A673 (cell line): ENCODE results near the gene DPYD. TPM values are rescaled to one million over a fixed set of nuclear protein-coding genes. Genes with fewer than 3 reads are reported as not detected.

Experiments
- BruUV-seq: library from RNA; stranded (reverse); fragments of 400-500 nt; replicated peaks from 2 replicates; lab custom pipeline; 2021; lab: Mats Ljungman, UMichigan
- CTCF ChIA-PET: fragments of 300-600 bp; sonication (Branson Sonifier 250); formaldehyde crosslinking; loops from one replicate; lab custom pipeline; 2022; ENCODE audit warnings: antibody characterized with exemption; lab: Charles Lee
- POLR2A ChIA-PET: fragments of 300-600 bp; sonication (Branson Sonifier 250); formaldehyde crosslinking; loops from one replicate; lab custom pipeline; 2022; ENCODE audit warnings: antibody characterized with exemption; ENCODE audit not compliant: low non-redundant PET; lab: Charles Lee
- DNase-seq: peaks from one replicate; pipeline ENCODE4 v3.0.0-alpha.2; 2015; ENCODE audit warnings: low spot score
- H3K27ac ChIP-seq: fragments of 200-600 bp; sonication (generic); 2 replicates; pipeline ENCODE4 v1.5.1; 2016; ENCODE audit warnings: mixed run types, low read depth, mild to moderate bottlenecking, mixed read lengths, antibody characterized with exemption, low read length; ENCODE audit not compliant: poor library complexity, severe bottlenecking
- H3K27me3 ChIP-seq: fragments of 200-600 bp; sonication (generic); replicated peaks from 2 replicates; pipeline ENCODE4 v1.6.1; 2017; ENCODE audit warnings: mixed run types, low read depth, mild to moderate bottlenecking, mixed read lengths, antibody characterized with exemption, low read length; ENCODE audit not compliant: insufficient read depth, poor library complexity
- H3K36me3 ChIP-seq: fragments of 200-600 bp; sonication (generic); 2 replicates; pipeline ENCODE4 v1.6.1; 2016; ENCODE audit warnings: mixed run types, mild to moderate bottlenecking, mixed read lengths, antibody characterized with exemption, low read length; ENCODE audit not compliant: insufficient read depth, poor library complexity, severe bottlenecking
- H3K4me1 ChIP-seq: fragments of 200-600 bp; sonication (generic); 2 replicates; pipeline ENCODE4 v1.6.1; 2017; ENCODE audit warnings: mixed run types, mild to moderate bottlenecking, mixed read lengths, antibody characterized with exemption, low read length; ENCODE audit not compliant: insufficient read depth, poor library complexity, severe bottlenecking
- H3K4me3 ChIP-seq: fragments of 200-600 bp; sonication (generic); 2 replicates; pipeline ENCODE4 v1.5.1; 2016; ENCODE audit warnings: low read depth, mixed run types, mild to moderate bottlenecking, mixed read lengths, low read length; ENCODE audit not compliant: poor library complexity, severe bottlenecking
- H3K9me3 ChIP-seq: fragments of 200-600 bp; sonication (generic); 2 replicates; pipeline ENCODE4 v1.6.1; 2016; ENCODE audit warnings: mixed run types, low read depth, mild to moderate bottlenecking, mixed read lengths, antibody characterized with exemption, low read length; ENCODE audit not compliant: poor library complexity, severe bottlenecking
- CTCF ChIP-seq: fragments of 300-800, 200-600 bp; sonication (generic); conservative IDR thresholded peaks from 2 replicates; pipeline ENCODE4 v1.5.1; 2017; ENCODE audit warnings: low read depth, mild to moderate bottlenecking, antibody characterized with exemption, low read length, moderate library complexity, mixed read lengths
- EZH2 ChIP-seq: fragments of 200-600 bp; sonication (generic); IDR thresholded peaks from 2 replicates; pipeline ENCODE4 v1.6.1; 2017; ENCODE audit warnings: borderline replicate concordance, low read depth, mild to moderate bottlenecking, mixed read lengths, antibody characterized with exemption, low read length; ENCODE audit not compliant: poor library complexity, severe bottlenecking
- intact Hi-C: fragments of 100-400 bp; cut with micrococcal nuclease; formaldehyde crosslinking; loops from one replicate; pipeline ENCODE4 v1.10.0; 2022; ENCODE audit not compliant: unreplicated experiment
- total RNA-seq: library from RNA; stranded (reverse); gene quantifications from 2 replicates; pipeline ENCODE4 v1.2.3, GENCODE V29; 2021

DPYD gene
- total RNA-seq, 1 experiment from 2014 or later, result 13.4 TPM

- no peak overlapping the region for H3K4me3 ChIP-seq
Observed at GRCh38 chr1:97412737-97413136, 508.1 kb downstream of the DPYD start.

GRCh38 chr1:97412166-97412565, 508.7 kb downstream of the DPYD start:
- H3K27me3 ChIP-seq, result no peaks in the 10 kb centered on the region
- TF ChIP-seq EZH2 (no peak), CTCF (no peak)
- H3K27ac ChIP-seq, result no peak overlapping the region
- no peaks in the 10 kb centered on the region for H3K36me3 ChIP-seq
- DNase-seq, result no peak
- H3K4me3 ChIP-seq, result no peak overlapping the region
- intact Hi-C loops, result no loop called here
- H3K9me3 ChIP-seq, result no peaks in the 10 kb centered on the region
- ChIA-PET POLR2A (no interaction called here), CTCF (no interaction called here)
- BruUV-seq, result no TSS peak
- no peaks in the 10 kb centered on the region for H3K4me1 ChIP-seq

More at GRCh38 chr1:97412737-97413136, 508.1 kb downstream of the DPYD start:
- BruUV-seq, result no TSS peak
- H3K27ac ChIP-seq, result no peak overlapping the region
- no peak for DNase-seq
- H3K27me3 ChIP-seq, result no peaks in the 10 kb centered on the region
- no peaks in the 10 kb centered on the region for H3K4me1 ChIP-seq
- no peaks in the 10 kb centered on the region for H3K9me3 ChIP-seq
- ChIA-PET POLR2A (no interaction called here), CTCF (no interaction called here)
- H3K36me3 ChIP-seq, result no peaks in the 10 kb centered on the region
- intact Hi-C loops, result no loop called here
- TF ChIP-seq EZH2 (no peak), CTCF (no peak)

GRCh38 chr1:97396463-97396862, 524.4 kb downstream of the DPYD start:
- no peak overlapping the region for H3K27ac ChIP-seq
- TF ChIP-seq CTCF, result no peak
- no peak for TF ChIP-seq EZH2
- H3K4me3 ChIP-seq, result no peak overlapping the region
- H3K4me1 ChIP-seq, result no peaks in the 10 kb centered on the region
- no peak for DNase-seq
- ChIA-PET CTCF (no interaction called here), POLR2A (no interaction called here)
- H3K27me3 ChIP-seq, result no peaks in the 10 kb centered on the region
- no peaks in the 10 kb centered on the region for H3K9me3 ChIP-seq
- H3K36me3 ChIP-seq, result no peaks in the 10 kb centered on the region
- intact Hi-C loops, result no loop called here
- no TSS peak for BruUV-seq
